HG03442 (cell line): Measurements from ENCODE around the gene HDAC7.
"Not testable (repeated sequence)": the region's sequence is repeated elsewhere in the genome, so short reads cannot be mapped to it uniquely, and the experiment has no call there.

Source experiments
- ATAC-seq: cut with Tn5 transposase; IDR thresholded peaks from one replicate; pipeline ENCODE4 v1.9.1; 2021; ENCODE audit warnings: mild to moderate bottlenecking, moderate library complexity; ENCODE audit not compliant: unreplicated experiment

The HDAC7 gene

DNA sequence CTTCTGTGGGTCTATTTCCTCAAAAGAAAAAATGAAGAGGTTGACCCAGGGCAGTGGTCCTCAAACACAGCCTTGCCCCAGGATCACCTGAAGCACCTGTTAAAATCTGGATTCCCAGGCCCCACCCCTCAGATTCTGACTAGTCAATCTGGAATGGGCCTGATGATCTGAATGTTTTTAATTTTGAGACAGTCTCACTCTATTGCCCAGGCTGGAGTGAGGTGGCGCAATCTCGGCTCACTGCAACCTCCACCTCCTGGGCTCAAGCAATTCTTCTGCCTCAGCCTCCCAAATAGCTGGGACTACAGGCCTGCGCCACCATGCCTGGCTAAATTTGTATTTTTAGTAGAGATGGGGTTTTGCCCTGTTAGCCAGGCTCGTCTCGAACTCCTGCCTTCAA is 4.3 kb downstream of the HDAC7 start:
- not testable (repeated sequence) for ATAC-seq

DNA sequence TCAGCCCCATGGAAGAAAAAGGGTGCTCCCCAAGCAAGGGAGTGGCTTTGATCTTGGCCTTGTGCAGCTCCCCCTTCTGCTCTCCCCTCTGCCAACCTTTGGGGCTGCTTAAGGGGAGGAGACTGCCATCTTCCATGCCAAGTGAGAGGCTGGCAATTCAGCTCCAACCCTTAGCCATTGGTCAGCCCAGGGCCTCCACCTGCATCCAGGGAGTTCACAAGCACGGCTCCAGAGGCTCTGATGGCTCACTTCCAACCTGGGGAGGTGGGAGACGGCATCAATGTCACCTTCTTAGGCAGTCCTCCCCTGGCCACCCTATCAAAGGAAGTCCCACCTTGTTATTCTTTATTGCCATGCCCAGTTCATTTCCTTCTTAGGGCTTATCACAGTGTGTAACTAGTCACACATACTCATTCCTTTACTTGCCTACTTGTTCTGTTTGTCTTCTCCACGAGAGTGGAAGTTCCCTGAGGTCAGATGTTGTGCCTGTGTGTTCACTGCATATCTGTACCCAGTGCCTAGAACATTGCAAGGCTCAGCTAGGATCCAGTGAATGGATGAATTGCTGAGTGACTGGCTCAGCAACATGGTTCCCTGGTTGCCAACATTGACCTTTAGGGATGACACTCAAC is 5.0 kb downstream of the HDAC7 start:
- ATAC-seq, result no peak

DNA sequence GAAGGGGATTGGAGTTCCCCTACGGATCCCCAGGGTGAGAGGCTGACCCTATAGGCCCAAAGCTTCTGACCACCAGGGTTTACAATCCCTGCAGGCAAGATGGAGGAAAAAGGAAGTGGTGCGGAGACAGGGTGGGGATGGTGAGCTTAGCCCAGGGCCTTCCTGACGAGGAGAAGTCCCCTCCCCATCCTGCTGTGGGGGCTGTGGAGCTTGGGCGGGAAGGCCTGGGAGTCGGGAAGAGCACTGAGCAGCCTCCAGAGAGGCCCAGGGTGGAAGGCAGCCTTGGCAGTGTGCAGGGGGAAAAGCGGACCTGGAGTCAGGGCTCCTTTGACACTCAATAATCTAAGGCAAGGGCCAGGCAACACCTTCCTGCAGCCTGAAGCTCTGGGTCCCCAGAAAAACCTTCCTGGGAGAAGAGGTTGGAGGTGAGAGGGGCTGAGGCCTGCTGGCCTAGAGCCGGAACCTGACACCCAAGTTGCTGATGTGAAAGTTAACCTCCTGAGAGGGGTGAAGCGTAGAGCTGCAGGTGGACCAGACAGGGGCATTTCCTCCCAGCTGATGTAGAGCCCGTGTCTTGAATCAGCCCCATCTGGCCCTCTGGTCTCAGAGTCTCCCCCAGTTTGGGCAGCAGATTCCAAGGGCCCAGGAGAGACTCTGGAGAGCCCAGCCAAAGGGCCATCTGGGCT is 6.0 kb downstream of the HDAC7 start:
- peak; percentile 36 for ATAC-seq

DNA sequence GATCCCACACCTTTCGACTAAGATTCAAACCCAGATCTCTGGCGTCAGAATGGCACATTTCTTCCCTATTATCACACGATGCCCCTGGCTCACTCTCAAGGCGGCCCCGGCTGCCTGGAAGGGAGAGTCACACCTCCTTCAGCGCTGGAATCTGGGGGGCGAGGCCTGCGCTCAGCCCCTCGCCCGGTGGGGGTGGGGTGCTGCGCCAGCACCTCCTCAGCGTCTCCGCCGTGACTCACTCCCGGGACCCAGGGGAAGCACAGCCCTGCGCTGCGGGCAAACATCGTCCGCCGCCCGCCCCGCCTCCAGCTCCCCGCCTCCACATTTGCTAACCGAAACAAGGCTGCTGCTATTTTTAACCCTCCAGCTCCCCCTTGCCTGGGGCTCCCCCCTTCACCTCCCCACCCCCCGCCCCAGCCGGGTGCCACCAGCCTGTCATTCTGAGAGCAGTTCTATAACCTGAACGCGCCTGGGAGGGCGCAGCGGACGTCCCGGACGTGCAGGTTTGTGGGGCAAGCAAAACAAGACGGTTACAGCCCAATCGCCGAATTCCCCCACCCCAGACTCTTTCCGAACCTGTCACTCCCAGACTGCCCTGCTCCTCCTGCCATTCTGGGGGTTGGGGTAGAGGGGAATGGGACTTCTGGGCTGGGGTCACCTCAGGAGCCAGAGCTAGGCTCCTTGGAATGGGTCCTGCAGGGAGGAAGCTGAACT is 6.7 kb downstream of the HDAC7 start:
- ATAC-seq, result peak; percentile 67

DNA sequence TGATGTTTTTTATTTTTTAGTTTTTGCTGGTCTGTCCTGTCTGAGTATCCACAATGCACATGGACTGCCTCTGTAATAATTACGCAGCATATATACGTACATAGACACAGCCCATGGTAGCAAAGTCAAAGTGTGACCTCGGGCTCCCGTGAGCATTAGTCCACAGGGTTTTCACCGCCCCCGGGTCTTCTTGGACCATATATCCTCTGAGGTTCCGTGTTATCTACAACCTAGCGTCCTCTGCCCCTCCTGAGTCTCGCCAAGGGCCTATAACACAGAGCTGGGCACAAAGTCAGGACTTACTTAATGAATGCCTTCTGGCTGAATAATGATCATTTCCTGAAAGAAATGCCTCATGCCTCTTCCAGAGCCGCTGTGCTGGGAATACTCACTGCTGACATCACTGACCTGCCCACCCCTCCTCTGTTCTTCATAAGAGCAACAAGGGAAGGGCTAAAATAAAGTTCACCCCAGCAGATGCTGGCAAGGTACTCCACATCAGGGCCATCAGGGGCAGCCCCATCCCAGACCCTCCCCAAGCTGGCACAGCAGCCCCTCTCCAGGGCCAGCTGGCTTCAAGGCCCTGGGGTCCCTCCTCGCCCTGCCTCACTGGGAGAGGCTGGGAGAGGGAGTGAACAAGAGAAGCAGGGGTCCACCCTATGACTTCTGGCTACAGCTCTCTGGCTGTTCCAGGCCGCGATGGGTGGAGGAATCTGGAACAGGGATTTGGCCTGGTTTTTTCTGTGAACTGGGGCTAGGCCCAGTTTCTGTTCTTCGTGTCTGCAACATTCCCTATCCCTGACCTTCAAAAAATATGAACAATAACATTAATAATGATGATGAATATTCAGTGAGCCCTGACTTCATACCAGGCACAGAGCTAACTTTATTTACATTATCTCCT is 7.9 kb downstream of the HDAC7 start:
- no peak for ATAC-seq

DNA sequence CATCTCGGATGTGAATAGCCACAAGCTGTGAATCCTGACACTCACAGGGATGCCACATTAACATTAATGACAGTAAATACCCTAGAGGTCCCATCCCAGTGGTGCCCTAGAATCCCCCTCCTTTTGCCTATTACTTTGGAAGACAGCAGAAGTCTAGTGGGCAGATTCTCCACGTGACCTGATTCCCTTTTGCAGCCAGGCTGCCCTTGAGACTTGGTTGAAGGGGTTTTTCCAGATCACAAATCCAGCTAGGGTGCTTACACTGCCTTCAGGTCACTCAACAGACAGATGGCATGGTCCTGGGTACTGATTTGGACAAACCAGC is 8.7 kb downstream of the HDAC7 start:
- no peak for ATAC-seq

DNA sequence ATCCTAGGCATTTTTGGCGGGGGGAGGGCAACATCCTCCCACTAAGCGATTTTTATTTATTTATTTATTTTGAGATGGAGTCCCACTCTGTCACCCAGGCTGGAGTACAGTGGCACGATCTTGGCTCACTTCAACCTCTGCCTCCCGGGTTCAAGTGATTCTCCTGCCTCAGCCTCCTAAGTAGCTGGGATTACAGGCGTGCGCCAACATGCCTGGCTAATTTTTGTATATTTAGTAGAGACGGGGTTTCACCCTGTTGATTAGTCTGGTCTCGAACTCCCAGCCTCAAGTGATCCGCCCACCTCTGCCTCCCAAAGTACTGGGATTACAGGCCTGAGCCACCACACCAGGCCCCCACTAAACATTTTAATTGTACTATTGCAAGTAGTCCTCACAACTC is 10.2 kb downstream of the HDAC7 start:
- ATAC-seq, result not testable (repeated sequence)

DNA sequence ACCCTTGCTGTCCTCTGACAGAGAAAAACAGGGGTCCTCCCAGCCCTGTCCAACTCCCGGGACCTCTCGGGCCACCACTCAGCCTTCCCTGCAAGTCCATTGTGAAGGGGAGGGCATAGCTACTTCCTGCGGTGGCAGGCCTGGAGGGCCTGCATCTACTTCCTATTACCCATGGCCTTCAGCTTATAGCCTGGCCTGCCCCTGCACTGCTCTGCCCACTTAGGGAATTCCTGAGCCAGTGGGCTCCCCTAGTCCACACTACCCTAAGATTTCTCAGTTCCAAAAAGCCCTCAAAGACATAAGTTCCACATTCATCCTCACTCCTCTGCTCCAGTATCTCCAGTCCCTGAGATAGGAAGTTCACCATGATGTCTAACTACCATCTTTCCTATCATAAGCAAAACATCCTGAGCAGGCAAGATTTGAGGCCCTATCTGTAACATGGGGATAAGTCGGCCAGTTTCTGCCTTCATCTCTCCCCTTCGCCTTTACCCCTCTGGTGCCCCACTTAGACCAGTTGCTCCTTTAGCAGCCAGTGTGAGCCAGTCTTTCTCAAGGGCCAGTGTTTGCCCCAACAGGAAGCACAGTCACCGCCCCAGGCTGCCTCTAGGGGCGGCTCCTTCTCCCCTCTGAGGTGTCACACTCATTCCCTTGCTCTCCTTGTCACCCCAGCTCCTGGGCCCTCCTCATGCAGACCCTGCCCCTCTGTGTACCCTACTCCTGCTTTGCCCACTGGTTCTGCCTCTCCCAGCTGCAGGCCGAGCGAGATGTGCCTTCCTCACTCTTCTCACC is 10.9 kb downstream of the HDAC7 start:
- no peak for ATAC-seq

DNA sequence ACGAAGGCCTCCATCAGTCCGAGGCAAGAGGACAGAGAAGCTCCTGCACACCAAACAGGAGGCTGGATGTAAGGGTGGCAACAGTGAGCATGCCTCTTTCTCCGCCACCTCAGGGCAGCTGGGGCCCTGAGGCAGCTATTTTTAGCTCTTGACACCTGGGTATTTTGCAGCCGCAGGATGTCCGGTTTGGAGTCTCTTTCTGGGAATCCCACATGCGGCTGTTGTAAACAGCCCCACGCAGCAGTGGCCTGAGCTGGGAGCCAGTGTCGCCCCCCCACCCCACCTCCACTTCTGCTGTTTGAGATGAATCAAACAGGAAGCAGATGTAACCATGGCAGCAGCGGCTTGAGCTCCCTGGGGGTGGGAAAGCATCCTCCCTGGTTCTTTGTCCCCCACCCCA is 11.7 kb downstream of the HDAC7 start:
- ATAC-seq, result peak; percentile 26

DNA sequence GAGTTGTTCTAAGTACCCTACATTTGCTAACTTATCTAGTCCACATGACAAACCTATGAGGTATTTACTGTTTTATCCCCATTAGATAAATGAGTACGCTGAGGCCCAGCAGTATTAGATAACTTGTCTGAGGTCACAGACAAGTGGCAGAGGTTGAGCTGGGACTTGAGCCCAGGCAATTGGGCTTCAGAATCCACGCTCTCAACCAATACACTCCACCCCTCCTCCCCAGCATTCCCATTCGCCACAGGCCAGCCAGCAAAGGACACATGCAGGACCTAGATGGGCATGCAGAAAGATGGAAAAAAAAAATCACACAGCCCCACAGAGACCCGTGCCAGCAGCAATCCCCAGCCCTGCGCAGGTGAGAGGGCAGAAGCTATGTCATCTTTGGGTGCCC is 12.4 kb downstream of the HDAC7 start:
- ATAC-seq, result no peak

DNA sequence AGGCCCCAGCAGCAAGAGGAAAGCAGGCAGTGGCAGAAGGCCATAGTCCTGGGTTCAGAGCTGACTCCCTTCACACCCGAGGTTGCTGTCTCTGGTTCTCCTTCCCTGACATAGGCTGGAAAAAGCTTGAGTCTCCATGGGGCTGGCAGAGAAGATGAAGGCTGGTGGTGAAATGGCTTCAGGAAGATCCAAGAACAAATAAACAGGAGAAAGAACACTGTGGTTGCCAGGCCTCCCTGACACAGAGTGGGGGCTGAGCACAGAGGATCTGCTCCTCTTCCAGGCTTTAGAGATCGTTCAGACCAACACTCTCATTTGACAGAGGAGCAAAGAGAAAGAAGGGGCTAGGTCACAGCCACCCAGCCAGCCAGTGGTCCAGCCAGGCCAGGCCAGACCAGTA is 14.3 kb downstream of the HDAC7 start:
- ATAC-seq, result no peak

DNA sequence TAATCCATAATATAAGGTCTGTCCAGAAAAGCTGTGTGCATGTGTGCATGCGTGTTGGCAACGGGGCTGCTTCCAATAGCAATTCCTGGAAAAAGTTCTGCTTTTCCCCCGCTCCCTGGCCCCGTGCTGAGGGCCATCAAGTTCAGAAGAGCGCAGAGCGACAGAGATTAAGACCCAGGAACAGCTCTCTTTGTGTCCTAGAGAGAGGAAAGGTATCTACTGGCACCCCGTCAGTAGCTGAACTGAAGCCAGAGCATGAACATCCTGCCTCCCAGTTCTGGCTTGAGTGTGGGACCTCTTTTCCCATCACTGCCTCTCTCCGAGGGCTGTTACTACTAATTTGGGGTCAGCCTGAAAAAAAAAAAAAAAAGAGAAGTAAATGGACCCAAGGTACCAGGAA is 15.5 kb downstream of the HDAC7 start:
- ATAC-seq, result no peak

DNA sequence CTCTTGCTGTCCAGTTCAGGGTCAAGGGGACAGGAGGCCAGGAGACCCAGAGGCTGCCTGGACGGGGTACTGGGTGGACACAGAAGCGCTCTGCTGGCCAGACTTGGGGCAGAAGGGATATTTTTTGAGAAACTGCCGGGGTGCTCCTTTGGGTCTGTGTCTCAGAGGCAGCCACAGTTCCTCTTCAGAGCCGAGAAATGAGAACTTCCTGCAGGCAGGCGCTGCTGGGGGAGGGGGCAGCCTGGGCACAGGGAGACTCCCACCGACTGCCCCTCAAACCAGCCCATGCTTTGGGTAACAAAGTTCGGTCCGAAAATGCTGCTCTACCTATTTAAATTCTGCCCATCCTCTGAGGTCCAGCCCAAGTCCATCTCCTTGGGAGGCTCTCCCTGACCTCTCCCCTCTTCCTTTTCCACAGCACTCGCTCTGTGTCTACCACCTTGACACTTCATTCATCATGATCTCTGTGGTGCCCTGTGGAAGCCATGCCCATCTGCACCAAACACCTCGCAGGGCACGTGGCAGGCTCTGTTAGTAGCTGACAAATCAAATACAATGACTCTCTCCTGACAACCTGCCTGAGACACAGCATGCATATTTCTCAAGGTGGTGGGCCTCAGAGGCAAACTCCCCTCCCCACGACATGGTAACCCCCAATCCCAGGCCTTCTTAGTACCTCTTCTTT is 16.4 kb downstream of the HDAC7 start:
- ATAC-seq, result no peak

DNA sequence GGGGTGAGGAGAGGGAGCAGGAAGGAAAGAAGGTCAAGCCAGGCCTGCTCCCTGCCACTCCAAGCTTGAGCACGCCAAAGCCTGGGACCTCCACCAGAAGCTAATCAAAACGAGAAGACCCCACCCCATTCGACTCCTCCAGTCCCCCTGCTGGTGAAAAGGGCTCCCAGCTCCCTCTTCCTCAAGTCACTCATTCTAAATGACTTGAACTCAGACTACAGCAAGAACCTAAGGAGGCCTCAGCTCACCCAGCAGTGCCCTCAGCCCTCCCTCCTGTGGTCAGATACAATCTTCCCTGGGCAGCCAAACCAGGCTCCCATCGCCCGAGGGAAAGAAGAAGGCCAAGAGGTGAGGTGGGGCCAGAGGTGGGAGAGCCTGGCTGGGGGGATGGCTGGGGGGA is 17.4 kb downstream of the HDAC7 start:
- no peak for ATAC-seq

DNA sequence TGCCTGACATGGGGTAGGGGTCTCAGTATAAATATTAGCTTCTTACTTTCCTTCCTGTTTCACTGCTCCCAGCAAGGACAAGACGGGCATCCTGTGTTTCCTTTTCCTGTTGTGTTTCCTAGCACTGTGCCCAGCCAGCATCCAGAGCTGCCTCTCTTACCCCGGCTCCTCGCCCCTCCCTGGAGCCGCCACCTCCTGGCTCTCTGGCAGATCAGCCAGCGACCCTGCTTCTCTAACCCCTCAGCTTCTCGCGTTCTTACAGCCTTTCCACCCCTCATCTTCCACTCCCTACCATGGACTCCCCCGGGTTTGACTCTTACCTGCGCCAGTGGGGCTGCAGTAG is 17.8 kb downstream of the HDAC7 start:
- ATAC-seq, result no peak

DNA sequence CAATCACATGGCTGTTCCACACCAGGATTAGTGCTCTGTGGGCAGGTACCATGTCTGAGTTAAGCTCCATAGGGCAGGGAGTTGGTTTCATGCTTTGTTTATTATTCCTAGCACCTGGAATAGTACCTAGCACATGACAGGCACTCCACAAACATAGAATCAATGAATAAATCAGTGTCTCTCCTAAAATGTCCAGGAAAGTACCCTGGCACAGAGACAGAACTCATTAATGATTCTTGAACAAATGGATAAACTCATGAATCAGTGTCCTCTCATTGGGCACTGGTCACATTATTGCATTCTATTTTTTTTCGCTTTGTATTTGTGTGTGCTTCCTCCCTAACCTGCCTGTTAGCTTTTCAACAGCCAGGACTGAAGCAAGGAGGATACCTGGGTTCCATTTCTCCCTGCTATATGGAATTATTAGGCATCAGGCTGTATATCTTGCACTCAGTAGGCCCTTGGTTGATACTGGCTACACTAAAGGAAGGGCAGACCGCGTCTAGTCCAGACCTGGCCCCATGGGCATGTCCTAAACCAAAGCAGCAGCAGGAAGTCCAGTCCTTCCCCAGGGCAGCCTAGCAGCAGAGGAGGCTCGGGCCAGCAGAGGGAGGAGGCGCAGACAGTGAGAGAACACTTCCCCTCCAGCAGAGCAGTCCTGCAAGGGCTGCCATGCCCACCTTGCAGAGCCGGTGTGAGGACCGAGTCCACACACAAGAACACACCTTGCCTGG is 18.4 kb downstream of the HDAC7 start:
- no peak for ATAC-seq

DNA sequence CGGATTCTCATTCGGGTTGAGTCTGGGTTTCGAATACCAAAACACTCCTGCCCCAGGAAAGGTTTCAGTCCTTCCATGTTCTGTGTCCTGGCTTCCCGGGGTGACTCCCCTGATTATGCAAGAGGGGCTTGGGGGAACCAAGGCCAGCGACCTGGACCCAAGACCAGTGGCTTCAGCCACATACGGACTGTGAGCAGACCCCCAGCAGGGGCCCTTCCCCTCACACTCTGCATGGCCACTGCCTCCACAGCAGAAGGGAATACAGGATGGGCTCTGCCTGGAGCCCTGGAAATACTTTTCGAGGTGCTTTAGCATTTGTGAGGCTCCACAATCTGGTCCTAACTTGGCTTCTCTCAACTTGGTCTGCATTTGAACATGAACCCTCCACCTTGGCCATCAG is 19.1 kb downstream of the HDAC7 start:
- ATAC-seq, result no peak

DNA sequence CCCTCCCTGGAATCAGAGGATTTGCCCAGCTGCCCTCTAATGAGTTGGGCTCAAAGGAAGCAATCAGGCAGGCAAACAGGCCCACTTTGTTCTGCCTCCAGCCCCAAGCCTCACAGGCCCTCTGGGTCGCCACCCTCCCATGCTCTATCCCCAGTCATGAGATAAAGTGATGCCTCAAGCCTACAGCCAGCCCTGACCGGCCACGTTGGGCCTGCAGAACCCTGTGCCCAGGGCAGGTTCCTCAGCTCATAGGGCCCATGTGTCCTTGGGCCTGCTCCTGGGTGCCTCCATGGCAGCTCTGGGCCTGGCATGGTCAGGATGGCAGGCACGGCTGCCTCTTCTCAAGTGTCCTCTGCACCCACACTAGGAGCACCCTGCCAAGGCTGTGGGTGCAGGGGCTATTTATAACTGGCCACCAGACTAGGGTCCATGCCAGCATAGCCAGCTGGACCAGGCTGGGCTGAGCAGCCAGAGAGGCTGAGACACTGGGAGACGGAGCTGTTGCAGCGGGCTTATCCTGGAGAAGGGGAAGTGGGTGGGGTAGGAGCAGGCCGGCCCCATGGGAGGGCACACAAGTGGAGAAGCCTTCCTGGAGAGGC is 20.2 kb downstream of the HDAC7 start:
- ATAC-seq, result no peak

DNA sequence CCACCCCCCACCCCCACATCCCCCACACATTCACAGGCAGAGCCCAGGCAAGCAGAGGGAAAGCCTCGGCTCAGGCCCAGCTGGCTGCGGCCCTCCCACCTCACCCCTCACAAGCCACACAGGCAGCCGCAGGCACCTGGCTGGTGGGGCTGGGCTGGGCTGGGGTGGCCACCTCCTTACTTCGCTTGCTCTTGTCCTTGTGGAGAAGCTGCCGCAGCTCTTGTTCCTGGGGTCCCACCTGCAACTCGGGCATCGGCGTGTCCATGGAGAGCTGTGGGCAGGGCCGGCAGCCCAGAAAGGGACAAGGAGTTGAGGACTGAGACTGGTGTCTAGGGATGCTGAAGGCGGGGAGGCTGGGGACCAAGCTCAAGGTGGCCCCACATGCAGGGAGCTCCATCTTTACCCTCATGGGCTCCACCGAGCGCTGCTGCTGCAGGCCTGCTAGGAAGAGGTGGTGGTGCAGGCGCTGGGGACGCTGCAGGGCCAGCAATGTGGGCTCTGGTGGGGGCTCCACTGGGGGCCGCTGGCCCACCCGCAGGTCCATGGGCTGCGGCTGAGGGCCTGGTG is 21.2 kb downstream of the HDAC7 start:
- ATAC-seq, result no peak
